RWPE1 (cell line): Measurements from ENCODE around the gene CDSN.

ENCODE experiments used
- CTCF ChIA-PET: fragments of 350-600 bp; sonication (Branson Sonifier 250); formaldehyde crosslinking; extraction: SDS; loops from one replicate; lab custom pipeline; 2021; lab: Yijun Ruan, JAX
- POLR2A ChIA-PET: fragments of 400-600 bp; formaldehyde crosslinking; extraction: SDS; loops from one replicate; lab custom pipeline; 2020; ENCODE audit warnings: antibody characterized with exemption; ENCODE audit not compliant: low non-redundant PET; lab: Yijun Ruan, JAX
- DNase-seq: peaks from one replicate; pipeline ENCODE4 v3.0.0; 2012; ENCODE audit warnings: low spot score
- H3K27ac ChIP-seq: fragments of 450-650 bp; 2 replicates; pipeline ENCODE4 v1.5.1; 2017
- CTCF ChIP-seq: fragments of 450-650 bp; conservative IDR thresholded peaks from 2 replicates; pipeline ENCODE4 v1.5.1; 2017; ENCODE audit warnings: low read depth, mild to moderate bottlenecking

Gene CDSN

GRCh38 chr6:31083742-31084354 lies 36.4 kb downstream of the CDSN start:
- CTCF ChIA-PET, result interaction anchor here (0.8 to 1.2 kb wide), 2 partner anchors 23 to 353 kb away, joined by 3 to 4 read pairs; no protein-coding TSS in a partner anchor
- DNase-seq, result no peak
- H3K27ac ChIP-seq, result peak overlapping the region; percentile 48
- POLR2A ChIA-PET, result no interaction called here
- TF ChIP-seq CTCF, result no peak

- CTCF ChIA-PET, result interaction anchor here (0.6 to 1.1 kb wide), 4 partner anchors 38 to 220 kb away, joined by 3 to 5 read pairs (median 4); no protein-coding TSS in a partner anchor
- H3K27ac ChIP-seq, result peak overlapping the region; percentile 75
- POLR2A ChIA-PET, result no interaction called here
- no peak for DNase-seq
- no peak for TF ChIP-seq CTCF
These were observed 38.4 kb downstream of the CDSN start for GRCh38 chr6:31081872-31082271.

GRCh38 chr6:31079656-31080261 lies 40.5 kb downstream of the CDSN start:
- peak overlapping the region; percentile 33; the same call in 1 of the 2 replicates for H3K27ac ChIP-seq
- peak; percentile 58 for DNase-seq
- peak; percentile 94 for TF ChIP-seq CTCF
- ChIA-PET POLR2A (interaction anchor here (0.6 kb wide), 1 partner anchor 17 kb away, joined by 3 read pairs; no protein-coding TSS in a partner anchor), CTCF (interaction anchor here (0.5 to 2.3 kb wide), 29 partner anchors 10 to 1358 kb away, joined by 3 to 29 read pairs (median 3); partner anchors contain the start of genes MUCL3 and VARS2)

- ChIA-PET CTCF (no interaction called here), POLR2A (no interaction called here)
- no peak for DNase-seq
- H3K27ac ChIP-seq, result no peak overlapping the region
- no peak for TF ChIP-seq CTCF
These were observed 43.6 kb downstream of the CDSN start for GRCh38 chr6:31076611-31077010.

- no peak for DNase-seq
- ChIA-PET CTCF (no interaction called here), POLR2A (interaction anchor here (0.6 kb wide), 1 partner anchor 160 kb away, joined by 3 read pairs; no protein-coding TSS in a partner anchor)
- no peak for TF ChIP-seq CTCF
- H3K27ac ChIP-seq, result peak overlapping the region; percentile 43
These were observed 44.7 kb downstream of the CDSN start for GRCh38 chr6:31075528-31075927.

GRCh38 chr6:31074401-31074800 lies 45.8 kb downstream of the CDSN start:
- no peak for TF ChIP-seq CTCF
- no peak for DNase-seq
- ChIA-PET CTCF (interaction anchor here (0.5 kb wide), 1 partner anchor 184 kb away, joined by 6 read pairs; no protein-coding TSS in a partner anchor), POLR2A (no interaction called here)
- no peak overlapping the region for H3K27ac ChIP-seq
